GM12801 (cell line): Measurements from ENCODE around the gene CYB5D1.

Source experiments
- TF ChIP-seq, protein P1 (sequence below): IDR thresholded peaks from one replicate; pipeline ENCODE4 v1.5.1; 2011; ENCODE audit warnings: control low read depth; ENCODE audit not compliant: insufficient read length; ENCODE audit errors: extremely low read depth

Gene CYB5D1

DNA sequence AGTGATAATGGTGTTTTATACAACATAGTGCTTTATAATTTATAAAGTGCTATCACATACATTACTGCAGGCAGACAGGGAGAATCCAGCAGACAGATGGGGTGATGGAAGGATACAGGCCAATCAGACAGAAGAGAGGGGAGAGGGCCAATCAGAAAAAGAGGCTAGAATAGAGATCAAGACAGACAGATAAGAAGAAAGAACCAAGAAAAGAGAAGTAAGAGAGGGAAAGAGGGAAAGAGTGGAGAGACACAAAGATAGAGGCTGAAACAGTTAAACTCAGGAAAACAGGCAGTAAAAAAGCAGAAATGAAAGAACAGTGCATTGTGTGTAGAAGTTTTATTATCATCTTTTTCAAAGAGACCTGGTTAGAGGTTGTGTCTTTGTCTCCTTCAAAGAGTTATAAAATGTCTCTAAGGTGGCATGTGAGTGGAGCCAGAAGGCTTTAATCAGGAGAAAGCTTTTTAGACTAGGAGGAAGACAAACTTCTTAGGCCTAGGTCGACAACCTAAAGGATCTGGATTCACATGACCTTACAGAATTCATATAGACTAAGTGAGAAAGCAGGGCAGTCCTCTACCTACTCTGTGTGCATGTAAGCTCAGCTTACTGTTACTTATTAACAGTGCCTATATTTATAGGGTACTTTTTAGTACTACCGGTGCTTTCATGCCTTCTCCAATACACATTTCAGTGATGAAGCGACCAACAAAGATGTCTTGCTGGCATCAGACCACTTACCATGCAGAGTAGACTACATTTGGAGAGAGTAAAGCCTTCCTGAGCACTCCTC is 22.5 kb downstream of the CYB5D1 start:
- TF ChIP-seq, protein P1, sequence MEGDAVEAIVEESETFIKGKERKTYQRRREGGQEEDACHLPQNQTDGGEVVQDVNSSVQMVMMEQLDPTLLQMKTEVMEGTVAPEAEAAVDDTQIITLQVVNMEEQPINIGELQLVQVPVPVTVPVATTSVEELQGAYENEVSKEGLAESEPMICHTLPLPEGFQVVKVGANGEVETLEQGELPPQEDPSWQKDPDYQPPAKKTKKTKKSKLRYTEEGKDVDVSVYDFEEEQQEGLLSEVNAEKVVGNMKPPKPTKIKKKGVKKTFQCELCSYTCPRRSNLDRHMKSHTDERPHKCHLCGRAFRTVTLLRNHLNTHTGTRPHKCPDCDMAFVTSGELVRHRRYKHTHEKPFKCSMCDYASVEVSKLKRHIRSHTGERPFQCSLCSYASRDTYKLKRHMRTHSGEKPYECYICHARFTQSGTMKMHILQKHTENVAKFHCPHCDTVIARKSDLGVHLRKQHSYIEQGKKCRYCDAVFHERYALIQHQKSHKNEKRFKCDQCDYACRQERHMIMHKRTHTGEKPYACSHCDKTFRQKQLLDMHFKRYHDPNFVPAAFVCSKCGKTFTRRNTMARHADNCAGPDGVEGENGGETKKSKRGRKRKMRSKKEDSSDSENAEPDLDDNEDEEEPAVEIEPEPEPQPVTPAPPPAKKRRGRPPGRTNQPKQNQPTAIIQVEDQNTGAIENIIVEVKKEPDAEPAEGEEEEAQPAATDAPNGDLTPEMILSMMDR: no peak

DNA sequence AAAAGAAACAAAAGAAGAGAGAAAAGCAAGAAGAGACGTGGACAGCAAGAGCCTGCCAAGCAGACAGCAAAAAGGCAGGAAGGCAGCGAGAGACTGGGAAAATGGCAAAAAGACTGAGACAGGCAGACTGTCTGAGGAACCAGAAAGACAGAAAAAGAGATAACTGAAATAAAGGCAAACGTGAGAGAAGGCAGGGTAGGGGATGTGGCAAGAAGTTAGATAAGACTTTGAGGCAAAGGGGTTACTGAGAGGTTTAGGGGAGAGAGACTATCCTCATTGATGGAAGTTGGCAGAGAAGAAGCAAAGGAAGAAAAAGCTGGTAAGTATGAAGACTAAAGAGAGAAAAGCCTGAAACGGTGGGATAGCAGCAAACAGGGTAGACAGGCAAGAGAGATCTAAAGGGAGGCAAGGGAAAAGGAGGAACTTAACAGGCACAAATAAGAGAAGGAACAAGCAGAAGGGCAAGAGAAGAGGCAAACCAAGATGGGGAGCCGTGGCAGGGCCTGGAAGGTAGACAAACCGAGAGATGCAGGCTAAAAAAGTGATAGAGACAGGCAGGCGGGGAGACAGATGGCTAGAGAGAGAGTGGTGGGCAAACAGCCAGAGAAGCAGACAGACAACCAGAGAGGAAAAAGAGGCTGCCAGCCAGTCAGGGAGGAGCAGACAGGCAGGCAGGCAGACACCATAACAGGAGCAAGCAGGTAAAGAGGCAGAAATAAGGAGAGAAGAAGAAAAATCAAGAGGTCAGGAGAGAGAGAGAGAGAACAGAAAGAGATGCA is 23.7 kb downstream of the CYB5D1 start:
- TF ChIP-seq, protein P1: no peak

DNA sequence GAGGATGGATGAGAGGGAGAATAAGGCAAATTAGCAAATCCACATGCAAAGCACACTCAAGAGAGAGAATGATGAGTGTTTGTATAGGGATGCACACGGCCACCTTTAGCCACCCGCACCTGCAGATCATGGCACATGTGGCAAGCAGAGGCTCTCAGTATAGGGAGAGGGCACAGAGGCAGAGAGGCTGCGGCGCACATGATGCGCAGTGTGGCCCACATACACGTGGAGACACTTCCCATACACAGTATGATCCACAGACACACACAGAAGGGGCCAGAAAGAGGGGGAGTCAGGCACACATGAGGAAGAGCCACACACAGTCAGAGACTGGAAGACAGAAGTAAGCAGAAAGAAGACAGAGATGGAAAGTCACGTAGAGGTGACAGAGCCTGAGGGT is 24.3 kb downstream of the CYB5D1 start:
- TF ChIP-seq, protein P1: no peak

DNA sequence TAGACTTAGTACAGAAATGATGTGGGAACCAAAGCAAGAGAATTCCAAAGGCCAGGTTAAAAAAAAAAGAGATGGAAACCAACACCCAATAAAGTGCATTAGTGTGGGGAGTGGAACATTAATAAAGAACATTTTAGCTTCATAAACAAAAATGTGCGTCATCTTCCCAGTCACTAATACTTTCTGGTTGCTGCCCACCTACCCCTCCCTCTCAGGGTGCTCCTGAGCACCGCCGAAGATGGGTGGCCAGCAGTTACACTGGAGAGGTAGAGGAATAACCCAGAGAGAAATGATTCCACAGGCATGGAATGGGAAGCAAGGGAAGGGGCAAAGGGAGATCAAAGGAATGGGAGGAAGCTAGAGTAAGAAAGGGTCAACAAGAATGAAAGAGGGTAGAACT is 24.8 kb downstream of the CYB5D1 start:
- TF ChIP-seq, protein P1: no peak

DNA sequence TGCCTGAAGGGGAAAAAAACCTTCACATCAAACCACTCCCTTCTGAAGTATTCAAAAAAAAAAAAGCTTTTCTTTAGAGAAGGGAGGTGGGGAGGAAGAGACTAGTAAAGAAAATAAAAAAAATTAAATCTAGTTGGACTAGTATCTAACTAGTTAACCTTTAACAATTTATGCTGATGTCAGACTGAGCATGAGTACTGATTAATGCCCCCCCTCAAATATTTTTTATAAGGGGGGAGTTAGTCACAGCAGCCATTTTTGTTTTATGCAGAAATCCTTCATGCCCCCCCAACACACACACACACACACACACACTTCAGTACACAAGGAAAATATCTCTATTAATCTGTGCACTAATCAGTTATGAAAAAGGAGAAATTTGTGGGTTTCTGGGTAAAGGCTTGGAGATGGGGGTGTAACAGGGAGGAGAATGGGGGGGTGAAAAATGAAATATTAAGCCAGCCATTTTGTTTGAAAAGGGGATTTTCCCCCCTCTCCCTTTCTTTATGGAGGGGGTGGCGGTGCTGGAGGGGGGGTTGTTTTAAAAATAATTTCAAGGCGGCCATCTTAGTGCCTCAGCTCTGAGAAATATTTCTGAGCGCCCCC is 26.1 kb downstream of the CYB5D1 start:
- TF ChIP-seq, protein P1: no peak

DNA sequence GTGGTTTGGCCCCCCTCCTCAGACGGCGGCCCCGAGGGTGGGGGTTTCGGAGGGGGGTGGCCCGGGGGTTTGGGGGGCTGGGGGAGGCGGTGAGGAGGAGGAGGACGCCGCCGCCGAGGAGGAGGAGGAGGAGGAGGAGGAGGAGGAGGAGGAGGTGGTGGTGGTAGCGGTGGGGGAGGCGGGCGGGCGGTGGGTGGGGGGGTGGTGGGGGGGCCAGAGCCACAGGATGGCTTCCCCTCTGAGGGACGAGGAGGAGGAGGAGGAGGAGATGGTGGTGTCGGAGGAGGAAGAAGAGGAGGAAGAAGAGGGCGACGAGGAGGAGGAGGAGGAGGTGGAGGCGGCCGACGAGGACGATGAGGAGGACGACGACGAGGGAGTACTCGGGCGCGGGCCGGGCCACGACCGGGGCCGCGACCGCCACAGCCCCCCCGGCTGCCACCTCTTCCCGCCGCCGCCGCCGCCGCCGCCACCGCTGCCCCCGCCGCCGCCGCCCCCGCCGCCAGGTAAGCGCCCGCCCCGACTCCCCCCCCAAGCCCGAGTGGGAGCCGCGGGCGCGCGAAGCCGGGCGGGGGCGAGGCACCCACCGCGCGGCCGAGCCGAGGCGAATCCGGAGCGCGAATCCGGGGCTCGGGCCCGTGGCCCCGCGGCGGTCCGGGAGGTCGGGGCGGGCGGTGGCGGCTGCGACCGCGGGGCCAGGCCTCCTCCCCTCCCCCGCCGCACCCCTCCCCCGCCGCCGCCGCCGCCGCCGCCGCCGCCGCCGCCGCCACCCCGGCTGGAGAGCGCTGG is 27.0 kb downstream of the CYB5D1 start:
- TF ChIP-seq, protein P1: no peak
